Neuron (in vitro differentiated cells): Measurements from ENCODE around the gene PAQR9.

Experiments used
- H2AFZ ChIP-seq: one replicate; pipeline ENCODE4 v1.6.1; 2013; ENCODE audit warnings: low read depth, mild to moderate bottlenecking, inconsistent platforms, low read length, moderate library complexity
- H3K27me3 ChIP-seq: one replicate; pipeline ENCODE4 v1.6.1; 2013; ENCODE audit warnings: low read length; ENCODE audit not compliant: insufficient read depth
- H3K36me3 ChIP-seq: one replicate; pipeline ENCODE4 v1.6.1; 2013; ENCODE audit warnings: low read length; ENCODE audit not compliant: insufficient read depth
- H3K4me1 ChIP-seq: one replicate; pipeline ENCODE4 v1.6.1; 2013; ENCODE audit warnings: low read length; ENCODE audit not compliant: insufficient read depth
- H3K4me3 ChIP-seq: 2 replicates; pipeline ENCODE4 v1.5.1; 2013; ENCODE audit warnings: mild to moderate bottlenecking, low read length, moderate library complexity
- H3K9me3 ChIP-seq: one replicate; pipeline ENCODE4 v1.6.1; 2013; ENCODE audit warnings: low read length

PAQR9 gene

GRCh38 chr3:142912402-142913172, 50.9 kb downstream of the PAQR9 start:
- H3K4me1 ChIP-seq: peaks cover 11% of the 10 kb centered on the region
- H3K9me3 ChIP-seq: no peaks in the 10 kb centered on the region
- no peak overlapping the region for H3K4me3 ChIP-seq
- H3K36me3 ChIP-seq: no peaks in the 10 kb centered on the region
- peaks cover 2% of the 10 kb centered on the region for H3K27me3 ChIP-seq
- H2AFZ ChIP-seq: no peak overlapping the region
